Activated CD4-positive, alpha-beta T cell treated with anti-CD3 and anti-CD28 coated beads, Interleukin-2, amount 50 U/mL, for 16 hours (primary cell): ENCODE measurements around the gene FREM1.
A peak's percentile ranks its signal among the peaks of the same experiment; 100 is the strongest.

Experiments used
- DNase-seq: peaks from one replicate; pipeline ENCODE4 v3.0.0-alpha.2; 2020

The FREM1 gene

DNA sequence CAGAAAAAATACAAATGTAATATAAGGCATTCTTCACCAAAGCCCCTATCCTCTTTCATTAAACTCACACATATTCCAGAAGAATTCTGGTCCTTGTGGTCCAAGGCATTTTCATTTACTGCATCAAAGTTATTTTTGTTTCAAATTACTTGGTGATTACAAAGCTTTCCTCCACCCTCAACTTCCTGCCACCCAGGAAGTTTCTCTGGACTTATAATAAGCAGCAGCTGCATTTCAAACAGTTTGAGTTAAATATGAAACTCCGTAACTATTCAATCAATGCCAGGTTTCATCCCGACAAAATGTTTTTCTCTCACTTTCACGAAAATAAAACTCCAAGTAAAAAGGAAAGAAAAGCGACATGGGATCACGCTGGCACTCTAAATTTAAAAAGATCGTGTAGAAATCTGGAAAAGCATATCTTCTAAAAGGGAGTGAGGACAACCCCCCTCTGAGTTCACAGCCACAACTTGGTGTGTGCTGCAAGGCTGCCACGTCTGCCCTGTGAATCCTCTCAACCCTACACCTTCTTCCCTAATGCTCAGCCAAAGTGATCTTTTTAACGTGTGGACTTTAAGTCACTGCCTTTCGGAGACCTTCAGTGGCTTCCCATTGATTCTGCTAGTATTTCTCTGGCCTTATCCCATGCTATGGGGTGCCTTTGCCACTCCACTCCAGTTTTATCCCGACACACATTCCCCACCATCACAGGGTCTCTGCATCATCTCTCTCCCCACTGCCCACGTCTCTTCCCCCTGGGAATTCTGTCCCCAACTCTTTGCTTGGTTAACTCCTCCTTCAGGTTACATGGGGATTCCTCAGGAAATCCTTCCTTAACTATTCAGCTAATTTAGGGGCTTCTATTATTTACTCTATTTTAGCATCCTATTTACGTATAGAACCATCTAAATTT is 96.6 kb downstream of the FREM1 start:
- DNase-seq: no peak

DNA sequence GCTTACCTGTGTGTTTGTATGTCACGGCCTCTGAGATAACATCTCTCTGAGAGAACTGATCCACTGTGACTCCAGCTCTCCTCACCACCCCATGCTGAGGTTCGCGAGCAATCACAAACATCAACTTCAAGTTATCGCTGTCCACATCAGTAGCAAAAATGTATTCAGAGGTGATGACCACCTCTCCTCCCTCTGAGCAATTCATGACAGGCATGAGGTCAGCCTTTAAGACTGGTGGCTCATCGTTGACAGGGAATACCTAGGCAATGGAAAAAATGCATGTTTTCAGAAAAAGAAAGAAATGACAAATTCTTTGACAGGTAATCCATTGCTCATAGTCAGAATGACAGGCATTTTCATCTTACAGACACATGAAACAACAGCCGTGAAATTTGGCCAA is 97.4 kb downstream of the FREM1 start:
- no peak for DNase-seq

DNA sequence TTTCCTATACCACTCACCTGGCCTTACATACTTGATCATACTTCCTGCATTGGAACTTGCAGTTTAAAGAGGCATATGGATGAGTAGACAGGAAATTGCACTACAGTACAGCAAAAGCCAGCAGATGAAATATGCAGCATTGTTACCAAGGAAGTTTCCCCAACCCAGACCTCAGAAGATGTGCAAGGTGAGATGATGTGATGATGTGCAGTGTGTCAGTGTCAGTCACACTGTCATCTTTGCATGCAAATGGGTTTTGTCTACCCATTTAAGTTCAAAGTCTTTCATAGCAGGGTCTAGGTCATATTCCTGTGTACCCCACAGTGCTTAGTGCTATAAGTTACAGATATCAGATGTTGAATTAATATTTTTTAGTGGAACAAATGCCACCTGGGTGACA is 98.4 kb downstream of the FREM1 start:
- no peak for DNase-seq

DNA sequence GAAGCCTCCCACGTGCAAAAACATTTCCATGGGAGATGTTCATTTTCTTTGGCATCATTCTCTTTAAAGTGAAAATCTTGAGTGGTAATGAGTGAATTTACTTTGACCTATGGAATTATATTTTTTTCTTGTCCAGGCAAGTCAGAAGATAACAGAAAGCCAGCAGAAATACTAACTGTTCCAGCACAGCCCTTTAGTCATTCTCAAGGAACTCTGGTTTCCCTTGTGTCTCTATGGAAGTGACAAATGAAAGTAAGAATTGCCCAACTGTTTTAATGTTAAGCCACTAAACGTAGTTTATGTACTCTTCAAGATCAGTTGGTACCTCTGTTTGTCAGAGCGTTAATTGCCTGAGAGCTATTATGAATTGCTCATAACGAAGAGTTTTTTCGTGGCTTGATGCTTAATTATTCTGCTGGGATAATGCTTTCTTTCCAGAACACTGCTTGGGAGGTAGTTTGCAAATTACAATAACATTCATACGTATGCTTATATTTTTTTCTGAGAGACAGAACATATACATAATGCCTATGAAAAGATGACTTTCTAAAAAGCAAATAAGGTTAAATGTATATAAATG is 103.2 kb downstream of the FREM1 start:
- DNase-seq: no peak

DNA sequence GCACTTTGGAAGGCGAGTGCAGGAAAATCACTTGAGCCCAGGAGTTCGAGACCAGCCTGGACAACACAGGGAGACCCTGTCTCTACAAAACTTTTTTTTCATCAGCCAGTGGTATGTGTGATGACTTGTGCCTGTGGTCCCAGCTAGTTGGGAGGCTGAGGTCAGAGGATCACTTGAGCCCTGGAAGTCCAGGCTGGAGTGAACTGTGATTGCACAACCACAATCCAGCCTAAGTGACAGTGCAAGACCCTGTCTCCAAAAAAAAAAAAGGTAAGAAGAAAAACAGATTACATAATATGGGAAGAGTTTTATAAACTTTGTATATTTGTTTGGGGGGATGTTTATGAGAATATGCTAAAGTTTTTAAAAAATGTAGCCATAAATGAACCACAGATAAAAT is 111.2 kb downstream of the FREM1 start:
- DNase-seq: no peak

DNA sequence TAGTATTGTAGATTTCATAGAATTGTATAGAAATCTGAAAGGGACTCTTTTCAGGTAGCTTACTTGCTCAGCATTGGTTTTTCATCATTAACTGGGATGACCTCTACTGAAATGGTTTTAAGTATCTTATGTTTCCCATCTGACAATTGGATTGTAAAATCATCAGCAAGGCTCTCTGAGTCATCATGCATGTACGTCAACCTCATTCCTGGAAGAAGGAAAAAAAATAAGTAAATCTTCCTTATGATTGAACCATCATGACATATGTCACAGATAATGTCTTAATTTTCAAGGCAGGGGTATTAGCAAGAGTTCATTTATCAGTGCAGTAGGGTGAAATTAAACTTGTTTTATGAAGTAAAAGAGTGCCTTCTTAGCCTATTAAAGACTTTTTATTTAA is 112.8 kb downstream of the FREM1 start:
- no peak for DNase-seq

DNA sequence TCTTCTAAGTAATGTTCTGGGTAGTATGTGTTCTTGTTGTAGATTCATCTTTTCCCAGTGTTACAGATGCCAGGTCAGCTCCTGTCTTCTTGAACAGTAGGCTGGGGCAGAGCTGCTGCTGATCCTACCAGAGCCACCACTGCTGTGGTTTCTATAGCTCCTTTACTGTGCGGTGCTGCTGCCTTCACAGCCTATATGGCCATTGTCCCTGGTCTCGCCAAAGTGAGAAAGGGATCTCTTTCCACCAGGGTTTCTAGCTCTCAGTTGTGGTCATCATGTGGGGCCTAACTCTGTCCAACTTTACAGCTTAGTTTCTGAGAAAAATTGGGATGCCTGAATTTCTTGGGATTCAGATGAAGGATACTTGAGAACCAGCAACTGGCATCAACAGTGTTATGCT is 116.8 kb downstream of the FREM1 start:
- DNase-seq: no peak

DNA sequence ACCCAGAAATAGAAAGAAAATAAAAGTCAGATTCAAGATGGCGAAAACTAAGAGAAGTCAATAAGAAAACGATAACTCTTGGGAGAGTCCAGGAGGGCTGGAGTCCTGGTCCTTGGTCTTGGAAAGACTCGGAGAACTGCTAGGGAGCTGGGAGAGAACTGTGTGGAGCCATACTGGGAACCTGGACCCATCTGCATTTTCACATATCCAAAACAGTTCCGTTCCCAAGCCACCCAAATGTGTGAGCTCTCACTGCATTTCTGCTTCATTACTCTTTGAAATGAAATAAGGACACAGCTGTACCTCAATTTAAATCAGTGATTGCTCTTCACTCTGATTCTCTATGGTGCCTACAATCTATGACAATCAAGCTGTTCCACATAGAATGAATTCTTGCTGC is 119.6 kb downstream of the FREM1 start:
- no peak for DNase-seq

DNA sequence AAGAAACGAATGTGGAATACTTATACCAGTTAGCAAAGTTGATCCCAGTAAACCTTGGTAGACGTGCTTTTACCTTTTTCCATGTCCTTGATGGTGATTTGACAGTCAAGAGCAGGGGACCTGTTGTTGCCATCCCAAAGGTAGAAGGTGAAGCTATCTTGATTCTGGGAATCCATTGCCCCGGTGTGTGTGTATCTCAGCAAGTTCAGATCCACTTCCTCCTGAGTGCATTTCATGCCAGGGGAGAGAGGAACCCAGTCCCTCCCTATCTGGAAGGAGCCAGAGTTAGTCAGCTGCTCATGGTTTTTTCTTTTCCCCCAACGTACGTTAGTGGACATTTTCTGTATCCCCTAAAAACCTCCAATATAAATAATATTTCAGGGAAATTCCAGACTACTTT is 121.4 kb downstream of the FREM1 start:
- DNase-seq: no peak

DNA sequence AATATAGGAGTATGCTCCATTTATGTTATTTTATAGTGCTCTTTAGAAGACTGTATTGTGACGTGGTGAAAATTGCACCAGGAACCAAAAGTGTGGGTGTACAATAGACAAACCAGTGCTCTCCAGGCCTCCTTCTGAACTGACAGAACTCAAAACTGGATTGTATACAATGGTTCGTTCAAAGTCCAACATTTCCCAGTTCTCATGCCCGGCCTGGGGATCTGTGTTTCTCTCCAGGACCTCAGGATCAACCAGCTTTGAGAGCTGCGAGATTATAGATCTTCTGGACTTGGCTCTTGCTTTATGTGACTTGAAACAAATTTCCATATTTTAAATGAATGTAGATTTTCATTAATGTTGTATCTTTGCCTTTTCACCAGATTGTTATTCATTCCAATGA is 126.9 kb downstream of the FREM1 start:
- DNase-seq: no peak

DNA sequence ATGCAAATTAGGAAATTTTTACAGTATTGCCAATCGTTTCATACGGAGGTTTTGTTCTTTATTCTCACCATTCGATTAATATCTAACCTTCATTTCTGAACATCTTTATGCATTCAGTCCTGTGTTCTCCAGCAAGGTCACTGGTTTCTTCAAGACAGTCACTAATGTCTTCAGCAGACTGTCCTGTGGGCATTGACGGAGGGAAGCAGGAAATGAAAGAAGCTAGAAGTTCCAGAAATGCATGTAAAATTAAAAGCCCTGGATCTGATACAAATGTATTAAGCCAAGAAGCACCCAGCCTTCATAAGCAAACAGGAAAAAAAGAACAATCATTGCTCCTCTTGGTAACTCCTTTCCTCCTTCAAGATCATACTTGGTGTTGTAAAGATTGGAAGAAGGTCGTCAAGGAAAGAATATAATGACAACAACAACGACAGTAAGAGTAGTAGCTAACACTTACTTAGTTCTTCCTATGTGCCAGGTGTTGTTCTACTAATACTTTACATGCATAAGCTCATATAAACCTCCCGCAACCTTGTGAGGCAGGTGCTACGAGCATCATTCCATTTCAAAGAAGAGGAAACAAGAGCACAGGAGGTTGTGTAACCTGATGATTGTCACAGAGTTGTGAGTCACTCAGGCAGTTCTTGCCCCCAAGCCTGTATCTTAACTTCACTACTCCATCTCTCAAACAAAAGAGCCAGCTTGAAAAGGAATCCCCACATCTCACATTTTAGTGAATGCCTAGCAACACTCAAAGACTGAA is 127.8 kb downstream of the FREM1 start:
- no peak for DNase-seq

DNA sequence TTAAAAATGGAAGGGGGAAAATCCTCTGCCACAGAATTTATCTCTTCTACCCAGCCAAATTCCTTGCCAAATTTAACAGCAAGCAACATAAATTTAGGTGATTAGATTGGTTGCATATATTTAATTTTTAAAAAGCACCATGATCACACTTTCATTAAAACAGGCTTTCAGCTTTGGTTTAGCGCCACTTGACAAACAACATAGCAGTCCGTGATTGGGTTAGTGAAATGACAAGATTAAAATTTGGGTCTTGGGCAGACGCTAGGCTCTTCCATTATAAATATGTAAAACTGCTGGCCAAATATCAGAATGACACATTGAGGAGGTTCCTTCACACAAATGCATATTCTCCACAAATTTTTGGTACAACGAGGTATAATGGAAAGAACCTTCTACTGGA is 129.5 kb downstream of the FREM1 start:
- DNase-seq: no peak

DNA sequence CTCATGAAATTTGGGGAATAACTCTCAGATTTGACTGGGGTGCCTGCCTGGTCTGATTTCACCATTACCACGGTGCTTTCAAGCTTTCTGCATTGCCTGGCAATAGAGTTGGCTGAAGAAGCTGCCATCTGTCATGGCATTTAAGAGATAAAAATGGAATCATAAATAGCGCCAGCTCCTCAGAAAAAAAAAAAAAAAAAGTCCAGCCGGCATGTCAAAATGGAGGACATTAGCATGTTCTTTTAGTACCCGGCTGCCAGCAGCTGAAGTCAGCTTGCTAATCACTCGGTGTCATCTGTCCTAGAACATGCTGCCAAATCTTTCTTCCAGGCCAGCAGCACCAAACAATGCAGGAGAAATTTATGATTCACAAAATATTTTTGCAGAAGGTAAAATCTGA is 130.0 kb downstream of the FREM1 start:
- DNase-seq: no peak

DNA sequence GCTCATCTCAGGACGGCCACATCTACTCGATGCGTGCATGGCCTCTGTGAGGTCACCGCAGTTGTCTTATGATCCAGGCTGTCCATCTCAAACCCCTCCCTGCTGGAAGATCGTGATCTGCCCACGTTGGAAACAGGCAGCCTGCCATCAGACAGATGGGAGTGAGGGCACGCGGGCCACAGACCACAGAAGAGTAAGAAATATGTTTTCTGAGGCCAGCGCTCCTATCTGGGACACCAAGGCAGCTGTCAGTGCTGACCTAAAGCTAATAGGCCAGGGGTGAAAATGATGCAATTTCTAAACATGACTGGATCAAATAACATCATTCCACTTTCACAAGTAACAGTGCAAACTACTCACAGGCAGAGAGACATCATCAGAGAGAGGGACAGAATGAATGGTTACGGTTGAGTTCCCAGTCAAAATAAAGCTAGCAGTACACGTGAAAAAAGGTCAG is 130.6 kb downstream of the FREM1 start:
- DNase-seq: no peak

DNA sequence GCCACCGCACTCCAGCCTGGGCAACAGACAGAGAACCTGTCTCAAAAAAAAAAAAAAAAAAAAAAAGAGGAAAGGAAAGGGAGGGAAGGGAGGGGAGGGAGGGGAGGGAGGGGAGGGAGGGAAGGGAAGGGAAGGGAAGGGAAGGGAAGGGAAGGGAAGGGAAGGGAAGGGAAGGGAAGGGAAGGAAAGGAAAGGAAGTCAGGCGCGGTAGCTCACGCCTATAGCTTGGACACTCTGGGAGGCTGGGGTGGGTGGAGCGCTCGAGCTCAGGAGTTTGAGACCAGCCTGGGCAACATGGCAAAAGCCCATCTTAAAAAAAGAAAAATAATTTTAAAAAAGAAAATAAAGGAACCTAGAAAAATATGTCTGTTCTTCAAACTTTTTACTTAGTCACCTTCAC is 131.7 kb downstream of the FREM1 start:
- DNase-seq: no peak

DNA sequence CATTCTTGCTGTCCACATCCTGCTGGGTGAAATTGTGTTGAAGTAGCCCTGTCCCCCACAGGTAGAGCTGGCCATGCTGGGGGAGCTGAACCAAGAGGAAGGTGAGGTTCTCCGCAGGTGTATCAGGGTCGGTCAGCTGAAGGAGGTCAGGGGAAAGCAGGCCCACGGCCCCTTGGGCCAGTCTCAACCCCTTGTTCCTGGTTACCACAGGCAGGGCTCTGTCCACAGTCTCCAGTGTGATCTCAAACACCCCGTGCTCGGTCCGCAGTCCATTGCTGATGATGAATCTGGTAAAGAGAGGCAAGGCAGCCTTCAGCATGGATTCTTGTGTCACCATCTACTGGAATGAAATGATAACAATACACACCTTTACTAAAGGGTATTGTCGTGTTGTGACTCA is 134.3 kb downstream of the FREM1 start:
- no peak for DNase-seq

DNA sequence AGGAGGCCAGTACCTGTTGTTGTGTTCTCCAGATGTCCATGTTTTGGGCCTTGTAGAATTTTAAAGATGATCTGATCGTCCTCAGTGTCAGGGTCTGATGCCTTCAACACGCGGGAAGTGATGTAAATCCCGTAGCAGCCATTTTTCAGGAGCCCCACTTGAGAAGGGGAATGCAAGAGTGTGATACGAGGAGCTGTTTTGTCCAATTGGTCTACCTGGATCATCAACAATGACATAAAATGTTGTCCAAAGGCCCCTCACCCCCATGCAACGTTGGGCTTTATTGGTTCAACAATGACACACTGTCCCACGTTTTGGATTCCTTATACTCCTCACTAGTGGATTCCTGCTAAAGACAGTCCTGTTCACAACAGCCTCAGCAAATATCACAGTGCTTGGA is 139.6 kb downstream of the FREM1 start:
- DNase-seq: no peak

DNA sequence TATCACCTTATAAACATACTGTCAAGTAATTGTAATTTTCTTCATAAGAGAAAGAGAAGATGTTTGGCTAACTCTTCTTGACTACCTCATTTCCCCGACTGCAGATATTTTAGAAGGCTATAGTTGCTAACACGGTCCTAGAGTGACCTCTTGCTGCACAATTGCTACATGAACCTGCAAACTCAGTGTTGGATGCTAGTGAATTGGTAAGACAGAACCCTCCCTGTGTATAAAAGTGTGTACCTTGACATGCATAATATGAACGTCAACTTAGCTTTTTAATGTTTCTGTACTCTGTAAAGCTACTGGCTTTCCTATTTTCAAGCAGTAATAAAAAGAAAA is 141.0 kb downstream of the FREM1 start:
- DNase-seq: no peak

DNA sequence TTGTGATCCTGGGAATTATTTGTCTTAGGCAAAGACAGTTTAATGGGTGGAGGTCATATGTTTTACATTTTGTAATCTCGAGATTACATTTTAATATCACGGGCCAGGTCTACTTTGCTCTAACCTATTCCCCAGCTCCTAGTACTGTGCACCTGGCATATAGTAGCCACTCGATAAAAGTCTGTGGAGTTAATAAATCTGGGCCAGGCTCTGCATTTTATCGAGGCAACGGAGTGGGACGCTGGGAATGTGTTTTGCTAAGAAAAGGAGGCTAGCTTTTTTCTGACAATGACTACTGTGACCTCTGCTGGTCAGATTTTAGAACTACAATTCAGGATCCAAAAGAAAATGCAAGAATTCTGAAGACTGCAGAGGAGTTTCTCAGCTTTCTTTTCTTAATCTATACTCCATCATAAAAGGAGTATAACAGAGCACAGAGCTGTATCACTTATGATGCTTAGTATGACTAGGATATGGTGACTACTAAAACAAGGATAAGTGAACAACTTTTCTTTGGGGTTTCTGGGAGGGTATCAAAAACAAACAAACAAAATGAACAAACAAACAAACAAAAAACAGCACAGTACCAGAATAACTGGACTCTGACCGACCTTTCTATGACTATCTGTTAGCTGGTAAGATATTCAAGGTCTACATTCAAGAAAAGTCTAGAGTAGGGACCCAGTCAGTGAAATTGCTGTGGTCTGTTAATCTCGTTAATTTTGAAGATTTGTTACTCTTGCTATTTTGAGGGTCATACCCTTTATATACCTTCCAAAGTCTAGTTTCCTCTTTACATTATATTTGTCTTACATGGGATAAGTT is 141.6 kb downstream of the FREM1 start:
- peak; percentile 37 for DNase-seq

DNA sequence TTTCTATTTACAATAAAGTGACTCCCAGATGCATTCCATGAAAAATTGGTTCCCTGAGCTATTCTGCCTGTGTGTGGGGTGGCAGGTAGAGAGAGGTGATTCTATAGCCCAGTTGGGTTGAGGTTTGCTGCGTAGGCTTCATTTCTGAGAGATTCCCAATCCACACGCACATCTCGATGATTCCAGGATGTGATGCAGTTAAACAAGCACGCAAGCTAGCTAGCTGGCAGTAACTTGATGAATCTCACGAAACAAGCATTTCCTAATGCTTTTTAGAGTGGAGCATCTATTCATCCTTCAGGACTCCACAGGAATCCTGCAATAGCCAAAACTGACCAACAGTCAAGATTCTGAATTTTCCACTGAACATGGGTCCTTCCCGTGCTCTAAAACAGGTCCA is 143.9 kb downstream of the FREM1 start:
- no peak for DNase-seq

DNA sequence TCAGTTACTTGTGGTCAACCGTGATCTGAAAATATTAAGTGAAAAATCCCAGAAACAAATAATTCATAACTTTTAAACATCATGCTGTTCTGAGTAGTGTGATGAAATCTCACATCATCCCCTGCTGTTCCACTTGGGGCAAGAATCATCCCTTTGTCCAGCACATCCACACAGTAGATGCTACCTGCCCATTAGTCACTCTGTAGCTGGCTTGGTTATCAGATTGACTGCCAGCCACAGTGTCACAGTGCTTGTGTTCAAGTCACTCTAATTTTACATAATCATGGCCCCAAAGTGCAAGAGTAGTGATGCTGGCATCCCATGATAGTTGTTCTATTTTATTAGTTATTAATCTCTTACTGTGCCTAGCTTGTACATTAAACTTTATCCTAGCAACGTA is 148.6 kb downstream of the FREM1 start:
- no peak for DNase-seq

DNA sequence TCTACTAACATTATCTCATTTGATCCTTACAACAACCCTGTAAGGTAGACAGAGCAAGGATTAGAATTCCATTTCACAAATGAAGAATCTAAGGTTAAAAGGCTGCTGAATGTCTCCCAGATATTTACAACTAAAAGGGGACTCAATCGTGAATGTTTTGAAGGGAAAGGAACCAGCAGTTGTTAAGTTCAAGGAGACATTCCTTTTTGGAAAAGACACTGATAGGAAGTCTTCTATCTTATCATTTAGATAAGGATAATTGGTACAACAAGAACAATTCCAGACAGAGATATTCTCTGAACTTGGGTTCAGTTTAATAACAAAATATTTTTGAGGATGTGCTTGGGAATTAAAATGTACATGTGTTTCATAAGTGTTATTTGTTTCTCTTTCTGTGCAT is 150.2 kb downstream of the FREM1 start:
- no peak for DNase-seq

DNA sequence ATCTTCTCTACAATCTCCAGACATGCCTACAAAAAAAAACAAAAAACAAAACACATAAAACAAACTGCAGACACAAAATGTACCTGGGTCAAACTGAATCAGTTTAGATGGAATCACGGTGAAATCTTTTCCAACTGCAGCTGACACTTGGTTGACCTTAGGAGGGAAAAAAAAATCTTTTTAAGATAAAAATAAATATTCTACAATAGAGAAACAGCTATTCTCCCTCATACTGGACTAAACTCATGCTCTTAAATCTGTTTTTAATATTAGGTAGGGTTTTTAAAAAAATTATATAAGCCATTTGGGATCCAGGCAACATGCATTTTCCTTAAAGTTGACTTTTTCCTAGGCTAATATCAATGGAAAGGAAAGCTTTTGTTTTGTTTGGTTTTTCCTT is 153.9 kb downstream of the FREM1 start:
- DNase-seq: no peak
